Esophagus mucosa (tissue), 1 donor: ENCODE measurements around the gene HIVEP3. TPM values are rescaled to one million over a fixed set of nuclear protein-coding genes. Genes with fewer than 3 reads are reported as not detected.

Source experiments
- ATAC-seq: fragments of 200-7000 bp; cut with Tn5 transposase; one replicate; pipeline ENCODE4 v1.9.1; 2020
- total RNA-seq: library from RNA; stranded (reverse); gene quantifications from one replicate; pipeline ENCODE4 v1.2.4, GENCODE V29; 2023
- donor health status: DM: yes; HTN: yes; CAD: no.

Gene HIVEP3
- total RNA-seq, 1 donor from 2014 or later, result 7.0 TPM

DNA sequence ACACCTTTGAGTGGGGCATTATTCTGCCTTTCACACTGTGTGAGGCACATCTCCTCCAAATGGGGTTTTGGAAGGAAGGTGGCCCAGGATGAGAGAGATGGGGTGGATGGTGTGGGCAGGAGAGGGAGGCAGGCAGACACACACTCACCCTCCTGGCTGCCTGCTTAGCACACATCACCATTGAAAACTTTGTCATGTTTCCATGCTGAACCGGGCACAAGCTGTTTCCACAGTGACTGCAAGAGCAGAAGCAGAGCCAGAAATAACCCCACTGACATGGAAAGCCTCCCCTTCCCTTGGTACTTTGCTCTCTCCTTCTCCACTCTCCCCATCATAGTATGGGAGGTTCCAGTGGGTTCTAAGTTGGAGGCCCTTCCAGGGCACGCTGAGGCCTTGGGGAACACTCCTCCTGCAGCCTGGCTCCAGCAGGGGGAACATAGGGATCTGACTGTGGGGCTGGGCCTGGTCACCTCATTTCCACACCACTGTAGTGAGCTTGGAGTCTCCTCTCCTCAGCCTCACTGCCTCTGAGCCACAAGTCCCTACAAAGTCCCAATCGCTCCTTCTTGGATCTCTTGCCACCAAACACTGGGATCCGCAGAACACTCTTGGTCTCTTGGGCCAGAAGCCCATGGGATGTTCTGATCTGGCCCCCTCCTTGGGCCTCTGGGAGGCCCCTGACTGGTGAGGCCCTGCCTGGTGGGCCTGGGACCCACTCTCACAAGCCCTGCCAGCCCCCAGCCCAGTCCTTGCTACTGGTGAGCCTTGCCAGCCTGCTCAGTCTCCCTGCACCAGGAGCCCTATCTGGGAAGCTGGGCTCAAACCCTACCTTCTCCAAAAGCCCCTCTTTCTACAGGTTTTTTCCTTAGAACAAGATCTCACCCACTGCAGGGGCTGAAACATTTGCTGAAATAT is 271.2 kb downstream of the HIVEP3 start:
- ATAC-seq, result no peak

DNA sequence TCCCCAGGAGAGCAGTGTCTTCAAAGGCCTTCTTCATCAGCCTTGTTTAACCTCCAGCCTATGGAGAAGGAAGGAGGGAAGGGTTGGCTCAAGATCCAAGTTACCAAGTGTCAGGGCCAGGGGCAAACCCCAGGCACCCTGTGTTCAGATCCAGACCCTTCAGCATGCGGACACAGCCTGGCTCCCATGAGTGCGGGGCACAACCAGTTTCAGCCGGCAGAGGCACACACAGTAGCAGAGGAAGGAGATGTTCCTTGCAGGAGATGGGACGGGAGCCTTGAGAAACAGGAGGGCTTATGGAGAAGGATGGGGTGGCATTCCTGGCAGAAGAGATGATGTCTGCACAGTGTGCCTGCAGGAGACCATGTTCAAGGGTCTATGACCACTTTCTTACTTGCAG is 272.5 kb downstream of the HIVEP3 start:
- ATAC-seq, result no peak

DNA sequence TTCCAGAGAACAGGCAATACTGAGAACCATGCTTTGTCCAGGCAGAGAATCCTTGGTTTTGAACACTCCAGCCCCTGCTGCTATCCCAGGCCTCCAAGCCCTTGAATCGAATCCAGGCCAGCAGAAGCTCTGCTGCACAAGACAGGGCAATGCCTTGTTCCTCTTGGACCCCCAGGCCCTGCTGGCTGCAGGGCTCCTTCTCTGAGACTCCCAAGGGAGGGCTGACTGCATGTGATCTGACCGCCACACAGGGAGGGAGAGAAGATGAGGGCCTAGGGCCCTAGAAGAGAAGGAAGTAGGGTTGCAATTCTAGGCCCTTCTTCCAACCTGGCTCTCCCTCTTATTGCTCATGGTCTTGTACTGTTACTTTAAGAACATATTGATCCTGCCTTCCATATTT is 273.7 kb downstream of the HIVEP3 start:
- no peak for ATAC-seq

DNA sequence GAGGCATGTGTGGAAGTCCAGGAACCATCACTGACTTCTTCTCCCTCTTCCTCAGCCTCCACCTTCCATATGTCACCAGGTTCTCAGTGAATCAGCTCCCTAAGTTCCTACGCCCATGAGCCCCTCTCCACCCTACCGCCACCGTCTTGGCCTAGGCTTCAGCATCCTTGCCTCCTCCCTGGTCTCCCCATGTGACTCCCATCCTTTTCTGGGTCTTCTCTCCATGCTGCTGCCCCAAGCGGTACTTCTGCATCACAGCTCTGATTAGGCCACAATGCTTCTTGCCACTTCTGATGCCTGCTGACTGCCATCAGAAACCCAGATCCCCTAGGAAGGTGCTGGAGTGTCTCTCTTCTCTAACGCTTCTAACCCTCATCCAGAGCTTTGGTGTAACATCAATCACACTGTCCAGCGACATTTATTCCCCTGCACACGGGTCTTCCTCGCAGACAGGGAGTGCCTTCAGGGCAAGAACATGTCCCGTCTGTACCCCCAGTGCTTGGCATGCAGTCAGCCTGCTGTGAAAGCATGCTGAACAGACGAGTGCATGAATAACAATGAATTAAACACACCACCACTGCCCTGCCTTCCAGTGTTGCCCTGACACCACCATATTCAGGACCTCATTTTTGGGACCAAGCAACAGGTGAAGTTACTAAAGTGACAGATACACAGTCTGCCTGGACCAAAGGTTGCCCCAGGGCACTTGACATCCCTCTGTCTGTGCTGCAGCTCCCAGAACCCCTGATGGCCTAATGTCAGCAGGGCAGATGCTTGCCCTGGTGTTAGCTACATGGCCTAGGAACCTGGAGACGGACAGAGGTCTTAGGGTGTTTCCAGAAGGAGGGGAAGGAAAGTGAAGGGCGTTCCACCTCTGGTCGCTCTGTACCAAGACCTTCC is 275.6 kb downstream of the HIVEP3 start:
- no peak for ATAC-seq

DNA sequence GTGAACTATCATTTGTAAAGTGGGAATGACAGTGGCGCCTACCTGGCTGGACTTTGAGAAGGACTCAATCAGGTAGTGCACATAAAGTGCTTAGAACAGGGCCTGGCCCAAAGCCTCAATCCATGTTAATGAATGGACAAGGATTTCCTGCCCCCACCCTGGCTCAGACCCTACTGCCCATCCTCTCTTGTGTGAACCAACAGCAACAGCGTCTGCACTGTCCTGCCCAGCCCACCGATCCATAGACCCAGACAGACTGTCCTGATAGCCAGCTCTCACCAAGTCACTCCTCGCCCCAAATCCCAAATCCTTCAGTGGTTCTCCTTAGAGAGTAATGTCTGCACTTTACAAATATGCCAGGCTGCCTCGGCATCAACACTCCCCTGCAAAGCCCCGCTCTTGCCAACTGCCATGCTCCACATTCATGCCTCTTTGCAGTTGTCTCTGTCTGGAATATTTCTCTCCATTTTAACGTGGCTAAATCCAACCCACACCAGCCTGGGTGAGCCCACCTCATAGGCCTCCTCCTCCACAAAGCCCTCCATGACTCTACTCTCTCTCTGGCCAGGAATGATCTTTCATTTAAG is 276.7 kb downstream of the HIVEP3 start:
- no peak for ATAC-seq

DNA sequence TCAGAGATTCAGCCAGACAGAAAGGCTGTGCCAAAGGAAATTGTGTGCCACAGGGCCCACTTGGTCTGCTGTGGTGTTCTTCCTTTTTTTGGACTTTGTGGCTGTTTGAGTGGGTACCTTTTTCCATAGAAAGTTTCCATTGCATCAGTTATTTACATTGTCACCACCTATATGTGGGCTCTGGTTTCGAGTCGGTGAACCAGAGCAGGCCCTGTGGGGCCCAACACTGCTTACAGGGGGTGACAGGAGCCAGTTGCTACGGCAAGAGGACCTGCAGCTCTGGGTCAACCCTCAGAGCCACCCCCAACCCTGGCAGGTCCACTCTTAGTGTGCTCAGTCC is 277.3 kb downstream of the HIVEP3 start:
- ATAC-seq, result no peak

DNA sequence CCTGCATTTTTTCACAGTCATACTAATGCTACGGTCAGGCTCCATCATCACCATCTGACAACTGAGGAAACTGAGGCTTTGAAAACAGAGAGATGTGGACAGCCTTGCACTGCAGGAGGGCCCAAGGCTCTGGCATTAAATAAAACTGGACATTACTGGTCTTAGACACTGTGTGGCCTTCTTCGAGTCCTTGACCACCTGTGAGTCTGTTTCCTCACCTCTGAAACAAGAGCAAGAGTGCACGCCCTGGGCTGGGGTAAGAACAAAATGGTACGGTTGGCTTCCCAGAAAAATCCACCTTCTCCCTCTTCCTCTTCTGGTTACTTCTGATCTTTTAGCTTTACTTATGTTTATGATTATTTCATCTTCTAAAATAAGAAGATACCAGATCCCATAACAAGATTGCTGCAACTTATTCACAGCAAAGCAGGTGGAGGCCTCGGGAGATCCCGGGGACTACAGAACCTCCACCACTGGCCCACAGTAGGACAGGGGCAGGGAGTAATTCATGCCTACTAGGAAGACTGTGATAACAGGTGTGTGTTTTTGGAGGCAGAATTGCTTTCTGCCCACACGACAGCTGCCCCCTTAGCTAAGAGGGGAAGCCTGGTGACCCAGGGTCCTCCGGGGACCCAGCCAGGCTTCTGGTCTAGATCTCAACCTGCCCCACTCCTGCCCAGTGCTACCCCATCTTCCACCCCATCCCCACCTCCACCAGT is 277.8 kb downstream of the HIVEP3 start:
- no peak for ATAC-seq

DNA sequence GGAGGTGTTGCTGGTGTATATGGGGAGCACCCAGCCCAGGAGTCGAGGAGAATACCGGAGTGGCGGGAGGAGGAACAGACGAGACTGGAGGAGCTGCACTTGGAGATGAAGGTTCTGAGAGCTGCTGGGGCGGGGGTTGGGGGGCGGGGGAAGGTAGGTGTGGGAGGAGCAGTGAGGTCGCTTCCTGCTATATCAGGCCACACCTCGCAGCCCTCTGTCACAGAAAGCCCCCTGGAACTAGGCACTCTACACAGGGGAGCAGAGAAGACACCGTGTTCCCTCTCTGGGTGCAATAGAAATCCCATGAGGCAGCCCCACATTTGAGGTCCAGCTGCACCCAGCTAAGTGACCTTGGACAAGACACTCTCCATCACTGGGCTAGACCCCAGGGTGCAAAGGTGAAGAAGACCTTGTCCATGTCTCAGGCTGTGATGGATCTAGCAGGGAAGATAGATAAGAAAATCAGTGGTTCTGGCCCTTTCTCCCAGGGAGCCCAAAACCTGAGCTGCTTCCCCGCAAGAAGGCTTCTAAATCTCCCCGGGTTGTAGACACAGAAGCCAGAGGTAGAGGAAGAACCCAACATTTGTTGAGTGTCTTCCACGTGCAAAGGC is 278.5 kb downstream of the HIVEP3 start:
- ATAC-seq, result no peak

DNA sequence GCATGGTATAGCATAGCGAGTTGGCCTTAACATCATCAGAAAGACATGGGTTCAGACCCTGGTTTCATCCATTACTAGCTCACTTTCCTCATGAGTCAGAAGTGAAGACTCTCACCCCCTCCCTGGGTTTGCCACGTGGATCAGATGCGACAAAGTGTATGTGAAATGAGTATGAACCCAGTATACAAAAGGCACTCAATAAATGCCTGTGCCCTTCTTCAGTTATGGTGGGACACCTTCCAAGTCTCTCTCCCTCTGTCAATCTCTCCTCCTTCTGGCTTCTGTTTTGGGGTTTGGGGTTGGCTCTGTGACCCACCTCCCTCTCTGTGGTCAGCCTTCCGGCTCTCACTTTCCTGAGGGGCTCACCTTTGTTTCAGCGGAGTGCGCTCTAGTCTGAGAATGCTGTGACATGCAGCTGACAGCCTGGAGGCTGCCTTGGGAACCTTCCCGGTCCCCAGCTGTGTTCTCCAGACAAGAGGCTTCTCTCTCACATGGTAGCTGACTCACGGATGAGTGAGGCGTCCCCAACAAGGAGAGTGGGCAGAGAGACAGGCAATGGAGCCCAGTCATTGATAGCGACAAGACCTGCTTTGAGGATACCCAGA is 279.3 kb downstream of the HIVEP3 start:
- ATAC-seq, result peak; percentile 39

DNA sequence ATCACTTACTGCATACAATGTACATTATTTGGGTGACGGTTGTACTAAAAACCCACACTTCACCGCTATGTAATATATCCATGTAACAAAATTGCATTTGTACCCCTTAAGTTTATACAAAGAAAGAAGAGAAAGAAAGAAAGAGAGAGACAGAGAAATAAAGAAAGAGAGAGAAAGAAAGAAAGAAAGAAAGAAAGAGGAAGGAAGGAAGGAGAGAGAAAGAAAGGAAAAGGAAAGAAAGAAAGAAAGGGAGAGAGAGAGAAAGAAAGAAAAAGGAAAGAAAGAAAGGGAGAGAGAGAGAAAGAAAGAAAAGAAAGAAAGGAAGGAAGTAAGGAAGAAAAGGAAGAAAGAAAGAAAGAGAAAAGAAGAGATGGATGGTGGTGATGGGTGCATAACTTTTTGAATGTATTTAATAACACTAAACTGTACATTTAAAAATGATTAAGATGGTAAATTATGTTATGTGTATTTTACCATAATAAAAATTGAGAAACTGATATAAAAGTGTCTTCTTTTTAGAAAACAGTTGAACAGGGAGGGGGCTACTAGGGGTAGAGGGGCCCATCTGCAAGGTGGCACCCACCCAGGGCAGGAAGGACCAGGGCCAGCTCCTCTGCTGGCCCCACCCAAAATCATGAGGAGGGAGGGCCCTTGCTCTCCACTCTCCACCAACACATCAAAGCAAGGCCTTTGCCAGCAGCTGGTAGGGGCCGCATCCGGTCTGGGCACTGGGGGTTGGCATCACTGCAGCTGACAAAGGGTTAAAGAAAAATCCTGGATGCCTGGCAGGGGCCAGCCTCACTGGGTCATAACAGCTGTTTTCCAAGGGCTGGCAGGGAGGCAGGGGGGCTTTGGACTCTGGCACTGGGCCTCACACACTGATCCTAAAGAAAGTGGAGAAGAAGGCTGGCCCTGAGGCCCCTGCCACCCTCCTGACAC is 280.4 kb downstream of the HIVEP3 start:
- no peak for ATAC-seq

DNA sequence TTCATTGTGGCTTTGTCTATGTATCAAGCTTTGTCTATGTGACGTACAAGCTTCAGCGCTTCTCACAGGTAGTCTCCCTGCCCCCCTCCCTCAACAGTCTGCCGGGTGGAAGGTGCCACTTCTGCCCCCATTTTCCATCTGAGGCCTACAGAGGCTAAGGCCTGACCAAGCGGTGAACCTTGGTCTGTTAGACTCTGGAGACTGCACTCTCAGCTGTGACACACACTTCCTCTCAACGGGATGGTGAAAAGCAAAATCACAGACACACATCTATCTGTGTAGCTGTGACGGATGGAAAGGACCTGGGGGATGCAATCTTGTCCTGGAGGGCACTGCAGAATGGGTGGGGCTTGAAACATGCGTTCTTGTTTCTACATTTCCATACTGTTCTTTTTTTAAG is 281.4 kb downstream of the HIVEP3 start:
- no peak for ATAC-seq

DNA sequence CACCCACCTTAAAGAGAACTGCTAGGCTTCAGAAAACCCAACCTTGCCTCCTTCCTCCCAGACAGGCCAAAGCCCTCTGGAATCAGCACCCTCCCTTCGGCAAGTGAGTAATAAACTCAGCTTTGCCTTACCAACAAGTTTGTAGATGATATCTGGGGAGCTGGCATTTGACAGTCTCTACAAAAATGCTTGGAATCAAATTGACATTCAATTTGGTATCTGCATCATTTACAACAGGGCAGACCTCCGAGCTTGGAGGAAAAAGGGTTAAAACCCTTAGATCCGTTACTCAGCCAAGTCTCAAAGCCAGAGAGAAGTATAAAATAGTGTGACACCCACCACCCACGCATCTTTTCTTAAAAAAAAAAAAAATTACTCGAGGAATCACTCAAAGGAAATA is 285.0 kb downstream of the HIVEP3 start:
- no peak for ATAC-seq

DNA sequence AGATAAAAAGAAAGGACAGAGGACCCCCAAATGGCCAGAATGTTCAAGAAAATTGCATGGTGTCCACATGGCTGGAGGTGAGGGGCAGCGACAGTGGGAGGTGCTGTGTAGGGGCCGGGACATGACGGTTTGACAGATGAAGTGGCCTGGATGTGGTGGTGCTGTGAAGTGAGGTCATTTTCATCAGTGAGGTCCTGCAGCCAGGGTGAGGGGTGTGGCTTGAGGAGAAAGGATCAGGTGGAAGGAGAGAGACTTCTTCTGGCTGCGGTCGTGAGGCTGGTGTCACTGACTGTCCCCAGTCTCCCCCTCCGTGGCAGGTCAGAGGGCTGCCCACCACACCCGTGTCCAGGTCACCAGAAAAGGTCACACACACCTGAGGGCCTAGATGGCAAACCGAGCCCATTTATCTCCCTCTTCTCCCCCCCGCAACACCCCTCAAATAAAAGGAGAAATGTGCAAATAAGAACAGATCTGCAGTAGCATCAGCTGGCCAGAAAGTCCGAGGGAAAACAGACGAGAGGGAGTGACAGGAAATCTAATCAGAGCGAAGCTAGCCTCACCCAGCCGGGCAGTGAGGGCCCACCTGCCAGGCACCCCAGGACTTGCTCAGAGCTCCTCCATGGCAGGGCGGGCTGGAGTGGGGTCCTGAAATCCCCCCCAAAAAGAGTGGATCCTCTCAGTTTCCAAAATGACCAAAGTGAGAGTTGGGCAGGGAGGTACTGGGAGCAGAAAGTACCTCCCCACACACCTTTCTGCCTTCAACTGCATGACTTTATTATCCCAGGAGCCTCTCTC is 285.7 kb downstream of the HIVEP3 start:
- no peak for ATAC-seq

DNA sequence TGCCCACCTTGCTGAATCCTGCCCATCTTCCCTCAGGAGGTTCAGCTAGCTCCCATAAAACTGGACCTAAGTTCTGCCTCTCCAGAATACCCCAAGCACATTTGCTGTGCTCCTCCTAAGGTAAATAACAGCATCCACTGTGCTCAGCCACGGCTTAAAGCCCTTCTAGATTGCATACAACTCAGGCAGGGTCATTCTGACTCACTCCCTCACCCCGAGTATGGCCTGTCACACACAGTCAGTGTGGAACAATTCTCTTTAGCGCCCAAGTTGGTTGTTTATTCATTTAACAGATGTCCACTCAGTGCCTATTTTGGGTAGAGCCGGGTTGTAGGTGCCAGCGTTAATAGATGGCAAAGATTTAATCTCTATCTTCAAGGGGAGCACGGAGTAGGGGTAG is 286.8 kb downstream of the HIVEP3 start:
- ATAC-seq, result no peak

DNA sequence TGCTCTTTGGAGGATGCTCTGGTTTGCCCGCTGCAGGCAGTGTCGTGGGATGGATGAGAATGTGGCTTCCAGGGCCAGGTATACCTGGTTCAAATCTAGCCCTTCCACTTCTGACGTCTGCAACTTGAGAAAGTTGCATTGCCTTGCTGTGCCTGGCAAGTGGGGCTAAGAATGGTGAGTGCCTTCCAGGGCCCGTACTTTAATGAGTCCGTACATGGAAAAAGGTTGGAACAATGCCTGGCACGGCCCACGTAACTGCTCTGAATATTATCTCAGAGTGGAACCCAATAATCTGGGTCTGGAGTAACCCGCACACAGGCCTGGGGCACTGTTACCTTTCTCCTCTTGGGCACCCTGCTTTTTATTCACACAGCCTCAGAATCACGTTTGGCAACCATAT is 287.6 kb downstream of the HIVEP3 start:
- ATAC-seq, result no peak

DNA sequence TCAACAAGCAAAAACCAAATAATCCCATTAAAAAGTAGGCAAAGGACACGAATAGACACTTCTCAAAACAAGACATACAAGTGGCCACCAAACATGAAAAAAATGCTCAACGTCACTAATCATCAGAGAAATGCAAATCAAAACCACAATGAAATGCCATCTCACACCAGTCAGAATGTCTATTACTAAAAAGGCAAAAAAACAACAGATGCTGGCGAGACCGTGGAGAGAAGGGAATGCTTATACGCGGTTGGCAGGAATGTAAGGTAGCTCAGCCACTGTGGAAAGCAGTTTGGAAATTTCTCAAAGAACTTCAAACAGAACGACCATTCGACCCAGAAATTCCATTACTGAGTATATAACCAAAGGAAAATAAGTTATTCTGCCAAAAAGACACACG is 289.2 kb downstream of the HIVEP3 start:
- ATAC-seq, result no peak

DNA sequence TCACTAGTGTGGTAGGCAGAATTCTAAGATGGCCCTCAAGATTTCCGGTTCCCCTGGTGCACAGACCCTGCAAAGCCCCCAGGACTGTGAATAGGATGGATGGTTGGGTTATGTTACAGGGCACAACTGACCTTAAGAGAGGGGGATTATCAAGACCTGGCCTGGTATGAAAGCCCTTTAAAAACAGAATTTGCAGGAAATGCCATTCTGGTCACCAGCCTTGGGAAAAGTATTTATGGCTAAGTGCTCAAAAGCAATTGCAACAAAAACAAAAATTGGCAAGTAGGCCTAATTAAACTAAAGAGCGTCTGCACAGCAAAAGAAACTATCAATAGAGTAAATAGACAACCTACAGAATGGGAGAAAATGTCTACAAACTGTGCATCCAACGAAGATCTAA is 289.6 kb downstream of the HIVEP3 start:
- ATAC-seq, result no peak

DNA sequence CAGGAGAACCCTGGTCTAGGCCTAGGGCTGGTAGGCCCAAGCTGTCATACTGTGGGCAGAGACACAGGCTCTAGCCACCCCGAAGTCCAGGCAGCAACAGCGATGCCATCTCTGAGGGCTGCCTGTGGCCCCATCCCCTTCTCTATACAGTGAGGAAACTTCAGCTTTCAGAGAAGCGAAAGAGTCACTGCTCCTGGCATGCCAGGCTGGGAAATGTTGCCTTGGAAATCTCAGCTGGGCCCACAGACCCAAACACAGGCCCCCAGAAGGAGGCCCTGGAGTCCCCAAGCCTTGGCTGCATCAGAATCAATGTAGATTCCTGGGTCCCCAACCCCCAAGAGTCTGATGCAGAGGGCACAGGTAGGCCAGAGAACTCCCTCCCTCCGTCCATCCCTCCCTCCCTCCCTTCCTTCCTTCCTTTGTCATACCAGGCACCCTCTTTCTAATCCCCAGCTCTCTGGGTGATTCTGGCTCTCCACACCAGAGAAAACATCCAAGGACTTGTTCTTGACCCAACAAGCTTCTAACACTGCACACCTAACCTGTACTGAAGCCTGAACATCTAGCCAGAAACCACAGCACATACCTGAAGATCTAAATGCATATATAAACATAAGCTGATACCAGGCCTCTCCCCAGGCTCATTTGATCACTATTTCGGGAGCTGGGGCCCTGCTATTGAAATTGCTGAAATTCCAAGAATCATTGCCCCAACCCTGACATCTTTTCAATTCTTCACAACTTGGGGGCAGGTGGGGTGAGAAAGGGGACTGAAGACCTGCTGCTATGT is 291.0 kb downstream of the HIVEP3 start:
- no peak for ATAC-seq
